SH-SY5Y (cell line): Measurements from ENCODE around the gene TMEM44.

Experiments used
- GATA2 ChIP-seq: IDR thresholded peaks from 2 replicates; pipeline ENCODE4 v1.6.1; 2011; ENCODE audit warnings: mild to moderate bottlenecking, low read depth, low read length
- GATA3 ChIP-seq: IDR thresholded peaks from 2 replicates; pipeline ENCODE4 v1.6.1; 2011; ENCODE audit warnings: low read depth, mild to moderate bottlenecking, low read length, moderate library complexity

DNA sequence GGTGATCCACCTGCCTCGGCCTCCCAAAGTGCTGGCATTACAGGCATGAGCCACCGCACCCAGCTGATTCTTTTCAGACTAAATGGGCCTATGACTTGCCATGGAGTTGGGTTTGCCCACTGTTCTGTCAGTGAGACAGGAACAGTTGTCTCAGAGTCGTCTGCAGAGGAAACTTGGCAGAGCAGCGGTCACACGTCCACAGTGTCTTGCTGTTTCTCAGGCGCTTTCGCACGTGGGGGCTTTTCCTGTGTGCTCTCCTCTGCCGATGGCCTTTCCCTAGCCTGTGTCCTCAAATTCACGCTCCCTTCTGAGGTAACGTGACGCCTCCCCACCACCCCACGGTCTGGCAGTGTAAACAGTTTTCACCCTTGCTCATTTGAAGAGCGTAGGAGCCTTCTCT lies 11.3 kb downstream of the TMEM44 start:
- TF ChIP-seq GATA3 (no peak), GATA2 (no peak)
